Midbrain (tissue), 1 donor: ENCODE measurements around the gene TGFBR3.
"Not testable (repeated sequence)": the region's sequence is repeated elsewhere in the genome, so short reads cannot be mapped to it uniquely, and the experiment has no call there.

Source experiments
- DNase-seq: peaks from one replicate; lab custom pipeline; 2025; lab: John Stamatoyannopoulos, UW

Gene TGFBR3

GRCh38 chr1:91883470-91883869, 2.5 kb downstream of the TGFBR3 start:
- DNase-seq = peak; percentile 9

DNA sequence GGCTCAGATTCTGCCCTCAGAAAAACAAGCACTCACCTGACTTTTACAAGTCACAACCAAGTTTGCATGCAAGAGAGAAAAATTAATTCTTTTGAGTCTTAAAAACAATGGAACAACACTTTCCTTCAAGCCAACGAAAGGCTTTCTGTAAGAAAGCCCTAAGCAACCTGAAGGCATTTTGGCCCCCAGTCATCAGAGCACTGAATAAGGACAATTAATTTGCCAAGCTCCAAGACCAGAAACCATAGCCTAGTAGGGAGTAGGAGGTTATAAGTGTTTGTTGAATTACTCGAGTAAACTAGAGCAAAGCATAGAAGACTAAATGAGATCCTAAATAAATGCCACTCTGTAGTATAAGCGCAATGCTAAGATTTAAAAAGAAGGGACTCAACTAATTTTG, 4.7 kb downstream of the TGFBR3 start:
- DNase-seq = no peak

GRCh38 chr1:91879733-91880132, 6.2 kb downstream of the TGFBR3 start:
- no peak for DNase-seq

GRCh38 chr1:91877574-91878208, 8.3 kb downstream of the TGFBR3 start:
- DNase-seq = no peak

- no peak for DNase-seq
These were observed 9.0 kb downstream of the TGFBR3 start for GRCh38 chr1:91876781-91877573.

DNA sequence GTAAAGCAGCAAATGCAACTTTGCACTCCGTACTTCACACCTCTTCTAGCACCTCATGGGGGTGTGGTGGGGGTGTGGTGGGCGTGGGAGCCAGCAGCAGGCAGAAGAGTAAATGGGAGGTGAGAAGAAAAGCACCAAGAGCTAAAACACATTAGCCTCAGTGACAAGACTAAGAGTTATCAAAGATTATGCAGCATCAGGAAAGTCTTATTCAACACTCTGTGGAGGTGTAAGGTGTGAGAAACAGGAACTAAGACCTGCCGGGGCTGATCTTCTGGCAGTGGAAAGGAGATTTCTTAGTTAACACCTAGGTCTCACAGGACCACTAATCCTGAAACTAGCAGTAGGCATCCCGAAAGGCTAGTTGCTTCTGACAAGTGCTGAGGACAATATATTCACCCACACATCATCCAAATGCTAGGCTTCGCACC, 9.9 kb downstream of the TGFBR3 start:
- no peak for DNase-seq

DNA sequence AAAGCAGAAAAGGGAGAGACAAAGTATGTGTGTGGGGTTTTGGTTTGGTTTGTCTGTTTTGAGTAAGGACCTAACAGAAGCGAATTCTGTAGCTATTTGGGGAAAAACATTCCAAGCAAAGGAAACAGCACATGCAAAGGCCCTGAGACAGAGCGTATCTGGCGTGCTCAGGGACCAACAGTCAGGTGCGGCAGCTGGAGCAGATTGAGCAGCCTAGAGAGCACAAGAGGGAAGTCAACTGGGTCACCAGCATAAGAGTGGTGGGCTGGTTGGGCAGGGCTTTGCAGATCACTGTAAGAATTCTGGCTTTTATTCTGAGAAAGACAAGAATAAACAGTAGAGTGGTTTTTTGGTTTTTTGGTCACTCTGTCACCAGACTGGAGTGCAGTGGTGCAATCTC, 11.8 kb downstream of the TGFBR3 start:
- no peak for DNase-seq

- no peak for DNase-seq
These were observed 13.3 kb downstream of the TGFBR3 start for GRCh38 chr1:91872559-91873081.

DNA sequence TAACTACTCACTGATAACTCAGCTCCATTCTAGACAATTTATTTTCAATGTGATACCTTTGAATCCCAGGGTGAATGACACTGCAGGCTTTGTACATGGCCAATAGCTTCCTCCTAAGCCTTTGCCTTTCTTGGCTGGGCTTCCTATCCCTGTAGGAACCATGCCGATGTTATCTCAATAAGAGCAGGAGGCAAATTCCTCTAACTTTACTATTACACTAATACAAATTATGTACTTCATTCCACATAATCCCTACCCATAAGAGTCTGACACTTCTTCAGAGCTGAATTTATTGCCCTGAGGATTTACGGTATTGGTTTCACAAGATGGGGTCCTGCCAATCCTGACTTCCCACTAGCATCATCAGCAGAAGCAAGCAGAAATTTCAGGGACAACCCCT, 14.0 kb downstream of the TGFBR3 start:
- DNase-seq = no peak

DNA sequence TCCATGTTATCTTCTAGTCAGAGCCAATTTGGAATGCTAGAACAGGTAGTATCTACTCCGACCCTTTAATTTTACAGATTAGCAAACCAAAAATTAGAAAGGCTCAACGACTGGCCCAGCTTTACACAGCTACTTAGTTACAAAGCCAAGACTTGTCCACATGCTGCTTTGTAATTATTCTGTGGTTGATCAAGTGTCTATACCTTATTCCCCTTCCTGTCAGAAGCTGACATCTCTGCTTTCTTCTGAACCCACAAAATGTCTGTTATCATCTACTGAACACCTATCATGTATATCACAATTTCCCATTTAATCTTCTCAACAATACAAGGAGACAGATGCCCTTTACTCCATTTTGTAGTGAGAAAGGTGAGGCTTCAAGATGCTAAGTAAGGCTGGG, 15.6 kb downstream of the TGFBR3 start:
- DNase-seq = no peak

- no peak for DNase-seq
These were observed 19.5 kb downstream of the TGFBR3 start for GRCh38 chr1:91866425-91866824.

- no peak for DNase-seq
These were observed 21.8 kb downstream of the TGFBR3 start for GRCh38 chr1:91864017-91864700.

GRCh38 chr1:91863498-91863897, 22.5 kb downstream of the TGFBR3 start:
- DNase-seq = no peak

DNA sequence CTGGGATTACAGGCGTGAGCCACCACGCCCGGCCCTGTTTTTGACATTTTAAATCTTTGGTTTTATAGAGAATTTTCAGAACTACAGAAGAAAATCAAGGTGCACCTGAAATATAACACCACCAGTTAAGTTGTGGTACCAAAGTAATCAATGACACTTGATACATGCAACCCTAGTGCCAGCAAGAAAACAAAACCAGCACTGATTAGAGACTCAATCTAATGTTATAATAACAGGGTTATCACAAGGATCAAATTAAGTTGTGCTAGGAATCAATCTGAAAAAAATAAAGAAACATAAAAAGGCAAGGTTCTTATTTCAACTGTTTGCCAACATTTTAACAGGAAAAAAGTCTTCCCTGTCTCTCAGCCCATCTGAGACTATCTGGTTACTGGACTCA, 23.8 kb downstream of the TGFBR3 start:
- DNase-seq = no peak

DNA sequence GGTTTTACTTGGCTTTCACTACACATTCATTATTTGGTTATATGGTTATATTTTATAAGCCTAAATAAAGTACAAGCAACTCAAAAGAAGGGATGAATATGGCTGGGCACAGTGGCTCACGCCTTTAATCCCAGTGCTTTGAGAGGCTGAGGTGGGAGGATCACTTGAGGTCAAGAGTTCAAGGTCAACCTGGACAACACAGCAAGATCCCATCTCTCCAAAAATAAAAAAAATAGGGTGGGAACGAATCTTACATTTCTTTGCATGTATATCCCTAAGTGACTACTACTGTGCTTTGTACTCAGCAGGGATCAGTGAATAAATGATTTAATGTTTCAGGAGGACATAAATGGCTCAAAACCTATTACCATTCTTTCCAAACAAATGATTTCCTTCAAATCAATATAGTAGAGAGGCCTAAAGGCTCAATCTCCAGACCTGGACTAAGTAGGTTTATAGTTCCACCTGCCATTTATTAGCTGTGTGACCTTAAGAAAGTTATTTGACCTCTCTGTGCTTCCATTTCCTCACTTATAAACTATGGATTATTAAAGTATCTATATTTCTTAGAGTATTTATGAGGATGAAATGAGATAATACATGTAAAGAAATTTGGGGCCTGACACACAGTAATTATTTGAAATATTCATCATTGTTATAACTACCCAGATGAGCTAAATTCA, 28.3 kb downstream of the TGFBR3 start:
- DNase-seq = no peak

DNA sequence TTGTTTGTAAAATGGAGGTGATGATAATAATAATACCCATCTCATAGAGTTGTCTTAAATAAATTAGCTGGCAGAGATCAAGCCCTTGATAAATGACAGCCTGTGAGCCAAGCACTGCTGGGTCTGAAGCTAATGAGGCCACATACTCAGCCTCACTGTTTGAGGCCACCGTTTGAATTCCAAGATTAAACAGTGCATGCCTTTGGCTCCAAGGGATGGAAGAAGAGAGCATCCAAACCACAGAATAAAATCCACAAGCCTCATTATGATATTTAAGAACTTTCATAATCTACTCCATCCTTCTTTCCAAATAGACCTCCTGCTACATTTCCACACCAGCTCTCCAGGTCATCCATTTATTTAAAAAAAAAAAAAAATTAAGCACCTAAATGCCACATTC, 29.0 kb downstream of the TGFBR3 start:
- no peak for DNase-seq

DNA sequence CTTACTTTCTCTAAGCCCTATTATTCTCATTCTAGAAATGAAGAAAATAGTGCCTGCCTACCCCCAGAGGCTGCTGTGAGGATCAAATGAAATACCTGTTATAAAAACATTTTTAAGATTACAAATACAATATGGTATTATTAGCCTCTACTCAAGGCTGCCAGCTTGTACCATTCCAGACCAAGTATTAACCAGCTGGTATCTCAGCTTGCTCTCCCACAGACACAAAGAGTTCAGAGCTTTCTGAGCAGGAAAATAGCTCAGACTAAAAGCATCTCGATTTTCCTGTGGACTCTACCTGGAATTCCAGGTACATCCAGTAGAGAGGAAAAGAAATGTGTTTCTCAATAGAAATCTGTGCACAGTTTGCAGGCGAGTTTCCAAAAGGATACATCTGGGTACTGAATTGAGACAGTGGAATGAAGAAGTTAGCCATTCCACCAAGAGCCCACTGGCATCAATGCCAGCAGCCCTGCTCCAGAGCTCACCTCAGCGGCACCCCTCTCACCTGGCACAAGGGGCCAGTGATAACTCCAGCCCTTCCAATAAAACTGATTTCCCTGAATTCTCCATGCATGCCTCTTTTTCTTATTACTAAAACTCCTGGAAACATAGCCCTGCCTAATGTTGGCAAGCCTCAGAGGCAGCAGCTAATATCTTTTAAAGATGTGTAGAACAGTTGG, 31.0 kb downstream of the TGFBR3 start:
- no peak for DNase-seq

- no peak for DNase-seq
These were observed 32.6 kb downstream of the TGFBR3 start for GRCh38 chr1:91853397-91853796.

DNA sequence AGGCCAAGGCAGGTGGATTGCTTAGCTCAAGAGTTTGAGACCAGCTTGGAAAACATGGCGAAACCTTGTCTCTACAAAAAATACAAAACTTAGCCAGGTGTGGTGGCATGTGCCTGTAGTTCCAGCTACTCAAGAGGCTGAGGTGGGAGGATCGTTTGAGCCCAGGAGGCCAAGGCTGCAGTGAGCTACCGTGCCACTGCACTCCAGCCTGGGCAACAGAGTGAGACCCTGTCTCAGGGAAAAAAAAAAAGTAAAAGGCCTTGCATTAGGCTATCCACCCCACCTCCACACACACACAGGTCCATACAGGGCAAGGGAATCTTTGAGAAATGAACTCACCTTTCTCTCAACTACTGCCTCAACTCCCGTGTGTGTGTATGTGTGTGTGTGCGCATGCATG, 33.9 kb downstream of the TGFBR3 start:
- not testable (repeated sequence) for DNase-seq

GRCh38 chr1:91851130-91852010, 34.6 kb downstream of the TGFBR3 start:
- DNase-seq = peak; percentile 27

DNA sequence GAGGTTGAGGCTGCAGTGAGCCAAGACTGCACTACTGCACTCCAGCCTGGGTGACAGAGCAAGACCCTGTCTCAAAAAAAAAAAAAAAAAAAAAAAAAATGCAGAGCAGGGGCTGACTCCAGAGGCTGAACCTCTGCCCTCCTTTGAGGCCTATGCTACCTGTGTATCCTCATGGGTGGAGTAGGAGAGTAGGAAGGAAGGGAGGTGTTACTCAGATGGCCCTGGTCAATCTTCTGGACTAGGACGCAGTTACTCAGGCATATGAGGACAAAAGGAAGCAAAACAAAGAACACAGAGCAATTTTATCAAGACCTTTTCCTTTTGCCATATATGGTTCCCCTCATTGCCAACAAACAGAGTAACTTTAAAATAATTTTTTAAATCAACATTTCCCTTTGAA, 35.2 kb downstream of the TGFBR3 start:
- DNase-seq = no peak
